Measurements from ENCODE around the gene NOL9. TPM values are rescaled to one million over a fixed set of nuclear protein-coding genes. Genes with fewer than 3 reads are reported as not detected.
A peak's percentile ranks its signal among the peaks of the same experiment; 100 is the strongest.
"Not testable (repeated sequence)": the region's sequence is repeated elsewhere in the genome, so short reads cannot be mapped to it uniquely, and the experiment has no call there.

NOL9 gene
- total RNA-seq, 2 experiments from 2014 or later, result 42.7 to 44.5 TPM

DNA sequence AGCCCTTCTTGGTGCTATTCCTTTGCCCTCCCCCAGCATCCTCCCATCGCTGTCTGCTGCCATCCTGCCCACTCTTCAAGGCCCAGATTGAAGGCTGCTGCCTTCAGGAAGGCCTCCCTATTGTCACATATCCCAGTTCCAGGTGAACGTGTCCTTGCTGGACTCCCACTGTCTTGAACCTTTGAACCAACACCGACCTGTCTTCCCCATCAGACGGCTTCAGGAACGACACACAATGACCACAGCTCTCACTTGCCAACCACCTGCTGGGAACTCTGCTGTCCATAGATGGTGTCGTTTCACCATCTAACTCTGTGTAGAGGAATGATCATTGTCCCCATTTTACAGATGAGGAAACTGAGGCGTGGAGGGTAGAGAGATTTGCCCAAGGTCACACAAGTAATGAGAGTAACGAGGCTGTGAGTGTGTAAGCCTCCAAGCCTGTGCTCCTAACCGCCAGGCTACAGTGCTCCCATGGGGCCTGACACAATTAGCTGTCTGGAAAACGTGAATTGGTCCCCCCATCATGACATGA is 53.0 kb downstream of the NOL9 start:
- Mint-ChIP-seq H3K4me3 (no peak overlapping the region), H3K36me3 (ENCODE audit: low read depth) (no peaks in the 10 kb centered on the region), H3K27ac (peak overlapping the region; percentile 47), H3K9me3 (no peaks in the 10 kb centered on the region), H3K27me3 (peaks cover 15% of the 10 kb centered on the region), H3K4me1 (peaks cover 8% of the 10 kb centered on the region)
- ChIA-PET CTCF (interaction anchor here (6.3 kb wide), 1 partner anchor 11 kb away, joined by 33 read pairs; the partner anchor contains the start of gene PLEKHG5), POLR2A (no interaction called here)
- no peak for DNase-seq

- POLR2A ChIA-PET, result interaction anchor here (0.6 kb wide), 1 partner anchor 58 kb away, joined by 5 read pairs; no protein-coding TSS in a partner anchor
Observed at GRCh38 chr1:6500544-6501278, 53.6 kb downstream of the NOL9 start.

DNA sequence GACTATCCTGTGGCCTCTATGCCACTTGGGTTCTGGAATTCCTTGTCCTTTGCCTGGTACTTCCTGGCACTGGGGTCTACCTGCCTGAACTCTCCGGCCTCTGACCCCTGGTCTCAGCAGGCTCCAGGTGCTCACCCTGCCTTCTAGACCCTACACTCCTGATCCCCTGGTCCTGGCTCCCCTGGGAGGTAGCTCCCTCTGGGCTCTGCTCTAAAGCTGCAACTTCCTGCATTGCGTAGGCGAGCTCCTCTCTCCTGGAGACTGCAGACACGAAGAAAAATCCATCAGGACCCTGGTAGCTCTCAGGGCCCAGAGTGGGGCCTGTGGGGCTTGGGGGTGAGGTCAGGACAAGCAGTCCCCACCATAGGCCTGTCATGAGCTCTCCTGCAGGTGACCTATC is 55.0 kb downstream of the NOL9 start:
- H3K36me3 Mint-ChIP-seq (ENCODE audit: low read depth), result no peaks in the 10 kb centered on the region
- H3K4me3 Mint-ChIP-seq, result no peak overlapping the region
- H3K27me3 Mint-ChIP-seq, result peaks cover 24% of the 10 kb centered on the region
- POLR2A ChIA-PET, result no interaction called here
- no peaks in the 10 kb centered on the region for H3K9me3 Mint-ChIP-seq
- CTCF ChIA-PET, result interaction anchor here (0.7 to 6.3 kb wide), 4 partner anchors 9 to 146 kb away, joined by 3 to 33 read pairs (median 3); partner anchors contain the start of gene PLEKHG5
- H3K27ac Mint-ChIP-seq, result no peak overlapping the region
- no peak for DNase-seq
- peaks cover 8% of the 10 kb centered on the region for H3K4me1 Mint-ChIP-seq

More at GRCh38 chr1:6500544-6501278, 53.6 kb downstream of the NOL9 start:
- CTCF ChIA-PET, result interaction anchor here (6.3 kb wide), 1 partner anchor 10 kb away, joined by 33 read pairs; the partner anchor contains the start of gene PLEKHG5
- H3K9me3 Mint-ChIP-seq, result no peaks in the 10 kb centered on the region
- H3K27ac Mint-ChIP-seq, result no peak overlapping the region
- H3K4me3 Mint-ChIP-seq, result no peak overlapping the region
- peaks cover 8% of the 10 kb centered on the region for H3K4me1 Mint-ChIP-seq
- no peak for DNase-seq
- H3K36me3 Mint-ChIP-seq (ENCODE audit: low read depth), result no peaks in the 10 kb centered on the region
- peaks cover 21% of the 10 kb centered on the region for H3K27me3 Mint-ChIP-seq

- peaks cover 24% of the 10 kb centered on the region for H3K27me3 Mint-ChIP-seq
- H3K27ac Mint-ChIP-seq, result no peak overlapping the region
- peaks cover 8% of the 10 kb centered on the region for H3K4me1 Mint-ChIP-seq
- CTCF ChIA-PET, result interaction anchor here (0.7 to 6.3 kb wide), 5 partner anchors 8 to 146 kb away, joined by 3 to 33 read pairs (median 3); partner anchors contain the start of gene PLEKHG5
- H3K4me3 Mint-ChIP-seq, result no peak overlapping the region
- H3K36me3 Mint-ChIP-seq (ENCODE audit: low read depth), result no peaks in the 10 kb centered on the region
- no peaks in the 10 kb centered on the region for H3K9me3 Mint-ChIP-seq
- no peak for DNase-seq
- POLR2A ChIA-PET, result no interaction called here
Observed at GRCh38 chr1:6498576-6499111, 55.7 kb downstream of the NOL9 start.

DNA sequence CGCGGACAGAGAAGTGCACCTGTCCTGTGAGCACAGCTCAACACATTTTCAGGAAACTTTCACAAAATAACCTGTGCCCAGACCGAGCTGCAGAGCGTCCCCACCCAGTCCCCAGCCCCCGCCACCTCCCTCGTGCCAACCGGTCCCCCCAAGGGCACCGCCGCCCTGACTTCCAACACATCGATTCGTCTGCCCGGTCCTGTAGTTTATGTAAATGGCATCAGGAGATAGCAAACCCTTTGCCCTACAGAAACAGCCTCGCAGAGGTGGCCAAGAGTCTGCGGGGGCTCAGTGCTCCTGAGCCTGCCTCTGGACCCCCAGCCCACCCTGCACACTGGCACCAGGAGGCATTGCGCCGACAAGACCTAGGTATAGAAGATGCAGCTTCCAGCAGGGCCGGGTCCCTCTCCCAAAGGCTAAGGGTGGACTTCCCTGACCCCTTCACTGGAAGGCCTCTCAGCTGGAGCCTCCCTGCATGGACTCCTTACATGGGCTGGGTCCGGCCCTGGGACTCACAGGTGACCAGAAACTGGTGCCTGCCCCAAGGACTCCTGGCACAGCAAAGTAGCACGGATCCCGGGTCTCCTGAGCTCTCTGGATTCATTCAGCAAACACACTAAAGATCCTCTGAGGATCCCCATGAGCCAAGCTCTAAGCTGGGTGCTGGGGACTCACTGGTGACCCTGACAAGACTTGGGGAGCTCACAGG is 56.3 kb downstream of the NOL9 start:
- Mint-ChIP-seq H3K4me3 (peak overlapping the region; percentile 68), H3K36me3 (ENCODE audit: low read depth) (no peaks in the 10 kb centered on the region), H3K9me3 (no peaks in the 10 kb centered on the region), H3K27me3 (peaks cover 24% of the 10 kb centered on the region), H3K4me1 (peaks cover 12% of the 10 kb centered on the region), H3K27ac (peak overlapping the region; percentile 13)
- POLR2A ChIA-PET, result no interaction called here
- CTCF ChIA-PET, result interaction anchor here (0.7 to 6.3 kb wide), 3 partner anchors 8 to 23 kb away, joined by 3 to 33 read pairs (median 3); partner anchors contain the start of gene PLEKHG5
- no peak for DNase-seq

DNA sequence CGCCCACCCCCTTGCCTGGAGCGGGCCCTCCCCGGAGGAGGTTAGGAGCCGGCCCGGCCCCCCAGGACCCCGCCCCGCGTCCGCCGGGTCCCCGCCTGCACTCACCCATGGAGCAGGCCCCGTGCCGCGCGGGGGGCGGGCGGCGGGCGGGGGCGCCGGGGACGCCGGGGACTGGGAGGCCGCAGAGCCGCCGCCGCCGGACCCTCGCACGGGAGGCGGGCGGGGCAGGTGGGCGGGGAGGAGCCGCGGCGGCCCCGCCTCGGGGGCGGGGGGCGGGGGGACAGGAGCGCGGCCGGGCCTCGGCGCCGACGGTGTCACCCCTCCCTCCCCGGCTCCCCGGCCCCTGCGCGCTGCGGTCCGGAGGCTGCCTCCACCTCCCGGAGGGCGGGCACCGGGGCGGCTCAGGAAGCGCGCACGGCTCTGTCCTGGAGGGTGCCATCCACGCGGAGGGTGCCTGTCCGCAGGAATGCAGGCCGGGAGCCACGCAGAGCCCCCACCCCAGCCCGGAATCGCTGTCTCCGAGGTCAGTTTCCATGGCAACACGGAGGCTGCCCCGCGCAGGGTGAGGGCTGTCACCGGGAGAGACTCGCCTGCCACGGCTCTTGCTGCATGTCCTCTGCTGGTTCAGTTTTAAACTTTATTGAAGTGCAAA is 57.0 kb downstream of the NOL9 start:
- CTCF ChIA-PET, result no interaction called here
- H3K27me3 Mint-ChIP-seq, result peaks cover 24% of the 10 kb centered on the region
- POLR2A ChIA-PET, result no interaction called here
- no peaks in the 10 kb centered on the region for H3K36me3 Mint-ChIP-seq (ENCODE audit: low read depth)
- no peak overlapping the region for H3K27ac Mint-ChIP-seq
- peak overlapping the region; percentile 68 for H3K4me3 Mint-ChIP-seq
- H3K4me1 Mint-ChIP-seq, result peaks cover 15% of the 10 kb centered on the region
- peak; percentile 58 for DNase-seq
- H3K9me3 Mint-ChIP-seq, result no peaks in the 10 kb centered on the region

DNA sequence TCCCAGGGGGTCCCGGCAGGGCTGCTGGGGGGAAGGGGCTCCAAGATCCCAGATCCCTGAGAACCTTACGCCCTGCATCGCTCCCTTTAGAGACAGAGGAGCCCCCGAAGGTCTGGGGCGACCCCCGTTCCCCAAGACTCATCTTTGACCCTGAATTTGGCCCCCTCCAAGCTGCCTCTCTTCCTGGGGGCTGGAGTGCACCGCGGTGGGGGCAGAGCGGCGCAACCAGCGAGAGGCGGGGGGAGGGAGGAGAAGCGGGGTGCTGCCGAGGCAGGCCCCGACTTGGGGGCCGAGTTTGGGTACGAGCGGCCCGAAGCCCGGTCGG is 57.5 kb downstream of the NOL9 start:
- H3K9me3 Mint-ChIP-seq, result no peaks in the 10 kb centered on the region
- H3K36me3 Mint-ChIP-seq (ENCODE audit: low read depth), result no peaks in the 10 kb centered on the region
- CTCF ChIA-PET, result no interaction called here
- DNase-seq, result no peak
- no peak overlapping the region for H3K27ac Mint-ChIP-seq
- H3K4me3 Mint-ChIP-seq, result peak overlapping the region; percentile 36
- H3K27me3 Mint-ChIP-seq, result peaks cover 24% of the 10 kb centered on the region
- peaks cover 15% of the 10 kb centered on the region for H3K4me1 Mint-ChIP-seq
- POLR2A ChIA-PET, result no interaction called here

DNA sequence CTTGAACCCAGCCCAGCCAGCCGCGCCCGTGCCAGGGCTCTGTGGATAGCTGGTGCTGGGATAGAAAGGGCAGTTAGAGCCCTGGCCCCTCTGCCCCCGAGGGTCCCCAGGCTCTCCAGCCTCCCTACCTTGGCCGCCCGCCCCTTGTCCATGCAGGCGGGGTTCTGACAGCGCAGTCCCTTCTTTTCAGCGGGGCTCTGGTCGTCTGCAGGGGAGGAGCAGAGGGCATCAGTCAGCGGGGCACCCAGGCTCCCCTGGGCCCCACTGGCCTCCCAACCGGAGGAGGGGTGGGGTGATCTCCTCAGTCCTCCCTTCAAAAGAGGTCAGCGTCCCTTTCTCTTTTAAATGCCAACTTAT is 58.0 kb downstream of the NOL9 start:
- Mint-ChIP-seq H3K4me3 (peak overlapping the region; percentile 36), H3K9me3 (no peaks in the 10 kb centered on the region), H3K36me3 (ENCODE audit: low read depth) (no peaks in the 10 kb centered on the region), H3K27me3 (peaks cover 23% of the 10 kb centered on the region), H3K27ac (no peak overlapping the region), H3K4me1 (peaks cover 20% of the 10 kb centered on the region)
- CTCF ChIA-PET, result no interaction called here
- POLR2A ChIA-PET, result no interaction called here
- no peak for DNase-seq

- H3K9me3 Mint-ChIP-seq, result no peaks in the 10 kb centered on the region
- H3K4me3 Mint-ChIP-seq, result no peak overlapping the region
- ChIA-PET CTCF (interaction anchor here (0.8 kb wide), 1 partner anchor 206 kb away, joined by 3 read pairs; the partner anchor contains the start of gene DNAJC11), POLR2A (no interaction called here)
- H3K4me1 Mint-ChIP-seq, result peaks cover 24% of the 10 kb centered on the region
- no peak overlapping the region for H3K27ac Mint-ChIP-seq
- no peak for DNase-seq
- peaks cover 20% of the 10 kb centered on the region for H3K27me3 Mint-ChIP-seq
- no peaks in the 10 kb centered on the region for H3K36me3 Mint-ChIP-seq (ENCODE audit: low read depth)
Observed at GRCh38 chr1:6495540-6496364, 58.6 kb downstream of the NOL9 start.

DNA sequence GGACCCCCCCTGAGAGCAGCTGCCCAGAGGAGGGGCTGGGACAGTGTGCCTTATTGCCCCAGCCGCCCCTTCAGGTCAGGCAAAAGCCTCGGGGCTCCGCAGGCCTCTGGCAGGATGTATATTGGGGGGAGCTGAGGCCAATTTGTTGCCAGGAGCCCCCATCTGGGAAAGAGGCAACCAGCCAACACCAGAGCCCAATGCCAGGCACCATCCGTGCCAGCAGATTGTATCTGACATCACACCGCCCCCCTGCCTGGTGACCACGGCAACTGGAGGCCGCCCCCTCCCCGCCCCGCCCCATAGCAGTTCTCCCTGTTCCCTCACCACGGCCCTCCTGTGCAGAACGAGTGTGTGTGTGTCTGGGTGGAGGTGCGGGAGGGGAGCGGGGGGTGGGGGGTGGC is 59.3 kb downstream of the NOL9 start:
- Mint-ChIP-seq H3K9me3 (no peaks in the 10 kb centered on the region), H3K27ac (no peak overlapping the region), H3K4me1 (peaks cover 24% of the 10 kb centered on the region), H3K27me3 (peaks cover 20% of the 10 kb centered on the region), H3K4me3 (no peak overlapping the region), H3K36me3 (ENCODE audit: low read depth) (no peaks in the 10 kb centered on the region)
- CTCF ChIA-PET, result no interaction called here
- POLR2A ChIA-PET, result no interaction called here
- DNase-seq, result no peak

GRCh38 chr1:6494627-6495026 is 59.7 kb downstream of the NOL9 start:
- Mint-ChIP-seq H3K4me1 (peaks cover 24% of the 10 kb centered on the region), H3K27ac (no peak overlapping the region)
- CTCF ChIA-PET, result no interaction called here

DNA sequence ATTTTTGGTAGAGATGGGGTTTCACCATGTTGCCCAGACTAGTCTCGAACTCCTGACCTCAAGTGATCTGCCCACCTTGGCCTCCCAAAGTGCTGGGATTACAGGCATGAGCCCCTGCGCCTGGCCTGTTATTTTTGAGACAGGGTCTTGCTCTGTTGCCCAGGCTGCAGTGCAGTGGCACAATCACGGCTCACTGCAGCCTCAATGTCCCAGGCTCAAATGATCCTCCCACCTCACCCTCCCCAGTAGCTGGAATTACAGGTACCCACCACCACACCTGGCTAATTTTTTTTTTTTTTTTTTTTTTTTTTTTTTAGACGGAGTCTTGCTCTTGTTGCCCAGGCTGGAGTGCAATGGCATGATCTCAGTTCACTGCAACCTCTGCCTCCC is 60.5 kb downstream of the NOL9 start:
- H3K4me3 Mint-ChIP-seq; DNase-seq; H3K27ac Mint-ChIP-seq; POLR2A ChIA-PET; H3K36me3 Mint-ChIP-seq (ENCODE audit: low read depth); H3K9me3 Mint-ChIP-seq: not testable (repeated sequence)
- H3K4me1 Mint-ChIP-seq, result peaks cover 24% of the 10 kb centered on the region
- CTCF ChIA-PET, result interaction anchor here (0.6 to 1.7 kb wide), 2 partner anchors 61 to 210 kb away, joined by 3 to 5 read pairs; partner anchors contain the start of genes NOL9 and TAS1R1
- peaks cover 20% of the 10 kb centered on the region for H3K27me3 Mint-ChIP-seq

More at GRCh38 chr1:6494627-6495026, 59.7 kb downstream of the NOL9 start:
- peaks cover 20% of the 10 kb centered on the region for H3K27me3 Mint-ChIP-seq
- H3K9me3 Mint-ChIP-seq, result no peaks in the 10 kb centered on the region
- DNase-seq, result no peak
- H3K36me3 Mint-ChIP-seq (ENCODE audit: low read depth), result no peaks in the 10 kb centered on the region
- no peak overlapping the region for H3K4me3 Mint-ChIP-seq
- POLR2A ChIA-PET, result no interaction called here

All from activated CD4-positive, alpha-beta T cell treated with anti-CD3 and anti-CD28 coated beads, Interleukin-2, amount 10 ng/mL, durations not matched to agents 7 days and 5 days (primary cell).